HepG2 (cell line): ENCODE results near the gene TTLL10. TPM values are rescaled to one million over a fixed set of nuclear protein-coding genes. Genes with fewer than 3 reads are reported as not detected.
A peak's percentile ranks its signal among the peaks of the same experiment; 100 is the strongest.

Experiments
- GABPB1 ChIP-seq: IDR thresholded peaks from 2 replicates; pipeline ENCODE4 v1.6.1; 2016; ENCODE audit warnings: mild to moderate bottlenecking, missing genetic modification reagents, moderate library complexity, missing compliant biosample characterization
- GFI1 ChIP-seq: sonication (generic); formaldehyde crosslinking; IDR thresholded peaks from 2 replicates; pipeline ENCODE4 v1.5.0; 2020; ENCODE audit warnings: missing genetic modification reagents, mild to moderate bottlenecking, borderline replicate concordance
- SAFB2 ChIP-seq: sonication (generic); formaldehyde crosslinking; IDR thresholded peaks from 2 replicates; pipeline ENCODE4 v1.5.1; 2020; ENCODE audit warnings: missing genetic modification reagents, low read depth, mild to moderate bottlenecking, borderline replicate concordance
- SAP130 ChIP-seq: IDR thresholded peaks from 2 replicates; pipeline ENCODE4 v1.6.1; 2016; ENCODE audit warnings: low read depth
- STAG1 ChIP-seq: sonication (generic); formaldehyde crosslinking; IDR thresholded peaks from 2 replicates; pipeline ENCODE4 v1.4.0; 2020; ENCODE audit warnings: missing genetic modification reagents
- TBL1XR1 ChIP-seq: fragments of 150-350 bp; IDR thresholded peaks from 2 replicates; pipeline ENCODE4 v1.6.1; 2014; ENCODE audit warnings: borderline replicate concordance, low read length; ENCODE audit not compliant: partially characterized antibody
- WIZ ChIP-seq: sonication (generic); formaldehyde crosslinking; IDR thresholded peaks from 2 replicates; pipeline ENCODE4 v1.5.1; 2020; ENCODE audit warnings: mild to moderate bottlenecking, missing genetic modification reagents
- ZNF510 ChIP-seq: sonication (generic); formaldehyde crosslinking; IDR thresholded peaks from 2 replicates; pipeline ENCODE4 v1.4.0; 2020; ENCODE audit warnings: low read depth, mild to moderate bottlenecking, missing genetic modification reagents
- ZSCAN21 ChIP-seq: sonication (generic); formaldehyde crosslinking; IDR thresholded peaks from 2 replicates; pipeline ENCODE4 v1.8.0; 2022; ENCODE audit warnings: mild to moderate bottlenecking, missing genetic modification reagents, moderate library complexity, borderline replicate concordance
- polyA plus RNA-seq, 8 experiments: library from polyadenylated mRNA; depleted of rRNA in 3 of 8; stranded (reverse) in 7 of 8; unstranded in 1 of 8; fragments of >200 nt; fragmentation: Illumina TruSeq in 4 of 8; extraction: Trizol in 4 of 8; gene quantifications; 2 replicates each; pipeline versions ENCODE4 v1.2.1 to v1.2.3, GENCODE V29; 2011 to 2016; ENCODE audit warnings: low read depth in 4 of 8, missing spikeins in 1 of 8, mixed read lengths in 1 of 8; ENCODE audit not compliant: insufficient read depth in 1 of 8
- total RNA-seq, 5 experiments: library from RNA; depleted of rRNA; stranded (reverse); fragments of >200 nt; fragmentation: Illumina TruSeq; extraction: Trizol; gene quantifications; 2 replicates each; pipeline ENCODE4 v1.2.3, GENCODE V29; 2016; ENCODE audit warnings: low read depth in 1 of 5
- TF ChIP-seq, protein P1 (sequence below): IDR thresholded peaks from 2 replicates; pipeline ENCODE4 v1.6.1; 2016; ENCODE audit warnings: missing compliant biosample characterization, missing genetic modification reagents, borderline replicate concordance
- TF ChIP-seq, protein P2 (sequence below): sonication (generic); formaldehyde crosslinking; IDR thresholded peaks from 2 replicates; pipeline ENCODE4 v1.4.0; 2020; ENCODE audit warnings: missing genetic modification reagents
- TF ChIP-seq, protein P3 (sequence below): sonication (generic); formaldehyde crosslinking; IDR thresholded peaks from 2 replicates; pipeline ENCODE4 v1.5.1; 2020; ENCODE audit warnings: mild to moderate bottlenecking, missing genetic modification reagents
- TF ChIP-seq, protein P4 (sequence below): sonication (generic); formaldehyde crosslinking; IDR thresholded peaks from 2 replicates; pipeline ENCODE4 v1.8.1; 2023; ENCODE audit warnings: mild to moderate bottlenecking, missing genetic modification reagents, borderline replicate concordance

The TTLL10 gene
- total and polyA plus RNA-seq, 2 of the 13 experiments (the other 11 are each of a cell fraction or from before 2014, with no cell fraction given), result not detected

DNA sequence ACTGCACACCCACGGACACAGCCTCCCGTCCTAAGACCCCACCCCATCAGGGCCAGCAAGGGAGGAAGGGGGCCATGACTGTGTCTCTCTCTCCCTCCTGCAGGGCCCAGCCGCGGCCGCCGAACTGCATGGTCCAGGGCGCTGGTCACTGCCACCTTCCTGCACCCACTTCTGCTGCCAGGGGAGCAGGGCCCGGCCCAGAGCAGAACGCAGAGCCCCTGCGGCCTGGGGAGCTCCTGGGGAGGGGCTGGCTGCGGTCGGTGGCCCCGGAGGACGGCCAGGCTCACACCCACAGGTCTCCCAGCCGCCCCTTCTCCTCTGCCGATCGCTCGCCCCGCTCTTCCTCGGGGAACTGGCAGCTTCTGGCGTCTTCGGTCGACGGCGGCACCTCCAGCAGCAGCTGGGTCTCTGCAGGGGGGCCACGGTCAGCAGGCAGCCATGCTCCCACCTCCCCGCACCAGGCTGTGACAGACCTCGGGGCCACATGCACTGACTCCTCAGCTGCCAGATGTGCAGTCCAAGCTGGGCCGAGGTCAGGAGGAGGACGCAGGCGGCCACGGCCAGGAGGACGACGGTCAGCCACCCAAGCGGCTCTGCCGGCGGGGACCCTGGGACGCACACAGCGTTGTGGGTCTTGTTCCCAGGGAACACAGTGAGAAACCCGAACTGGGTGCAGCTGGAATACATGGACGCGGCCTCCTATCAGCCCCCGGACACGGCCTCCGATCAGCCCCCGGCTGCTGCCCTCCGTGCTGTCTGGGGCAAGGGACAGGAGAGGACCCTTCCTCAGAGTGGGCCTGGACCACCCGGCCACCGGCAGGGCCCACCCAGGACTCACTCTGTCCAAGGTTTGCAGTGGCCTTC lies 30.1 kb downstream of the TTLL10 start (continued):
- TF ChIP-seq GFI1 (CRISPR knock-in tag) (no peak), ZSCAN21 (CRISPR knock-in tag) (0 out of 2 replicates have a peak, but pooled peaks have one; percentile 15), WIZ (CRISPR knock-in tag) (no peak), STAG1 (CRISPR knock-in tag) (no peak), ZNF510 (CRISPR knock-in tag) (no peak), GABPB1 (CRISPR knock-in tag) (no peak), TBL1XR1 (no peak), SAFB2 (CRISPR knock-in tag) (no peak), SAP130 (CRISPR knock-in tag) (no peak)
- TF ChIP-seq, protein P1, sequence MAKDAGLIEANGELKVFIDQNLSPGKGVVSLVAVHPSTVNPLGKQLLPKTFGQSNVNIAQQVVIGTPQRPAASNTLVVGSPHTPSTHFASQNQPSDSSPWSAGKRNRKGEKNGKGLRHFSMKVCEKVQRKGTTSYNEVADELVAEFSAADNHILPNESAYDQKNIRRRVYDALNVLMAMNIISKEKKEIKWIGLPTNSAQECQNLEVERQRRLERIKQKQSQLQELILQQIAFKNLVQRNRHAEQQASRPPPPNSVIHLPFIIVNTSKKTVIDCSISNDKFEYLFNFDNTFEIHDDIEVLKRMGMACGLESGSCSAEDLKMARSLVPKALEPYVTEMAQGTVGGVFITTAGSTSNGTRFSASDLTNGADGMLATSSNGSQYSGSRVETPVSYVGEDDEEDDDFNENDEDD, result no peak
- TF ChIP-seq, protein P2, sequence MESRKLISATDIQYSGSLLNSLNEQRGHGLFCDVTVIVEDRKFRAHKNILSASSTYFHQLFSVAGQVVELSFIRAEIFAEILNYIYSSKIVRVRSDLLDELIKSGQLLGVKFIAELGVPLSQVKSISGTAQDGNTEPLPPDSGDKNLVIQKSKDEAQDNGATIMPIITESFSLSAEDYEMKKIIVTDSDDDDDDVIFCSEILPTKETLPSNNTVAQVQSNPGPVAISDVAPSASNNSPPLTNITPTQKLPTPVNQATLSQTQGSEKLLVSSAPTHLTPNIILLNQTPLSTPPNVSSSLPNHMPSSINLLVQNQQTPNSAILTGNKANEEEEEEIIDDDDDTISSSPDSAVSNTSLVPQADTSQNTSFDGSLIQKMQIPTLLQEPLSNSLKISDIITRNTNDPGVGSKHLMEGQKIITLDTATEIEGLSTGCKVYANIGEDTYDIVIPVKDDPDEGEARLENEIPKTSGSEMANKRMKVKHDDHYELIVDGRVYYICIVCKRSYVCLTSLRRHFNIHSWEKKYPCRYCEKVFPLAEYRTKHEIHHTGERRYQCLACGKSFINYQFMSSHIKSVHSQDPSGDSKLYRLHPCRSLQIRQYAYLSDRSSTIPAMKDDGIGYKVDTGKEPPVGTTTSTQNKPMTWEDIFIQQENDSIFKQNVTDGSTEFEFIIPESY (CRISPR knock-in tag), result 0 out of 2 replicates have a peak, but pooled peaks have one; percentile 8
- TF ChIP-seq, protein P3, sequence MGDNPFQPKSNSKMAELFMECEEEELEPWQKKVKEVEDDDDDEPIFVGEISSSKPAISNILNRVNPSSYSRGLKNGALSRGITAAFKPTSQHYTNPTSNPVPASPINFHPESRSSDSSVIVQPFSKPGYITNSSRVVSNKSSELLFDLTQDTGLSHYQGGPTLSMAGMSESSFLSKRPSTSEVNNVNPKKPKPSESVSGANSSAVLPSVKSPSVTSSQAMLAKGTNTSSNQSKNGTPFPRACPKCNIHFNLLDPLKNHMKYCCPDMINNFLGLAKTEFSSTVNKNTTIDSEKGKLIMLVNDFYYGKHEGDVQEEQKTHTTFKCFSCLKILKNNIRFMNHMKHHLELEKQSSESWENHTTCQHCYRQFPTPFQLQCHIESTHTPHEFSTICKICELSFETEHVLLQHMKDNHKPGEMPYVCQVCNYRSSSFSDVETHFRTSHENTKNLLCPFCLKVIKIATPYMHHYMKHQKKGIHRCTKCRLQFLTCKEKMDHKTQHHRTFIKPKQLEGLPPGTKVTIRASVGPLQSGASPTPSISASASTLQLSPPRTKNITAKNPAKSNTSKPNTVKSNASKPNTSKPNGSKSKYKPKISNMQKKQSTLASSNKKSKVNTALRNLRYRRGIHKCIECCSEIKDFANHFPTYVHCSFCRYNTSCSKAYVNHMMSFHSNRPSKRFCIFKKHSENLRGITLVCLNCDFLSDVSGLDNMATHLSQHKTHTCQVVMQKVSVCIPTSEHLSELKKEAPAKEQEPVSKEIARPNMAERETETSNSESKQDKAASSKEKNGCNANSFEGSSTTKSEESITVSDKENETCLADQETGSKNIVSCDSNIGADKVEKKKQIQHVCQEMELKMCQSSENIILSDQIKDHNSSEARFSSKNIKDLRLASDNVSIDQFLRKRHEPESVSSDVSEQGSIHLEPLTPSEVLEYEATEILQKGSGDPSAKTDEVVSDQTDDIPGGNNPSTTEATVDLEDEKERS (CRISPR knock-in tag), result no peak
- TF ChIP-seq, protein P4, sequence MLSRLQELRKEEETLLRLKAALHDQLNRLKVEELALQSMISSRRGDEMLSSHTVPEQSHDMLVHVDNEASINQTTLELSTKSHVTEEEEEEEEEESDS (CRISPR knock-in tag), result no peak
